GM23248 (cell line): ENCODE data around the gene EXOC6. TPM values are rescaled to one million over a fixed set of nuclear protein-coding genes. Genes with fewer than 3 reads are reported as not detected.
A peak's percentile ranks its signal among the peaks of the same experiment; 100 is the strongest.

Experiments used
- DNase-seq: peaks from one replicate; pipeline ENCODE4 v3.0.0-alpha.2; 2015
- H2AFZ ChIP-seq: fragments of 200-600 bp; sonication (generic); 2 replicates; pipeline ENCODE4 v1.6.1; 2016; ENCODE audit warnings: antibody characterized with exemption
- H3F3A ChIP-seq: fragments of 200-600 bp; sonication (generic); 2 replicates; pipeline ENCODE4 v1.6.1; 2016; ENCODE audit warnings: mild to moderate bottlenecking, antibody characterized with exemption, mixed run types; ENCODE audit not compliant: insufficient read depth
- H3K27ac ChIP-seq: fragments of 200-600 bp; sonication (generic); 2 replicates; pipeline ENCODE4 v1.5.1; 2016; ENCODE audit warnings: mild to moderate bottlenecking
- H3K27me3 ChIP-seq: fragments of 200-600 bp; sonication (generic); replicated peaks from 2 replicates; pipeline ENCODE4 v1.6.1; 2016; ENCODE audit warnings: mild to moderate bottlenecking; ENCODE audit not compliant: insufficient read depth
- H3K36me3 ChIP-seq: fragments of 200-600 bp; sonication (generic); 2 replicates; pipeline ENCODE4 v1.6.1; 2016; ENCODE audit warnings: low read depth, mild to moderate bottlenecking
- H3K4me1 ChIP-seq: fragments of 200-600 bp; sonication (generic); 2 replicates; pipeline ENCODE4 v1.6.1; 2016; ENCODE audit warnings: mild to moderate bottlenecking; ENCODE audit not compliant: insufficient read depth
- H3K4me2 ChIP-seq: fragments of 200-600 bp; sonication (generic); one replicate; pipeline ENCODE4 v1.6.1; 2016; ENCODE audit warnings: mild to moderate bottlenecking; ENCODE audit not compliant: unreplicated experiment
- H3K4me3 ChIP-seq: fragments of 200-600 bp; sonication (generic); 2 replicates; pipeline ENCODE4 v1.5.1; 2016; ENCODE audit warnings: mild to moderate bottlenecking
- H3K79me2 ChIP-seq: fragments of 200-600 bp; sonication (generic); 2 replicates; pipeline ENCODE4 v1.6.1; 2016; ENCODE audit warnings: mild to moderate bottlenecking; ENCODE audit not compliant: insufficient read depth
- H3K9ac ChIP-seq: fragments of 200-600 bp; sonication (generic); 2 replicates; pipeline ENCODE4 v1.6.1; 2016; ENCODE audit warnings: mild to moderate bottlenecking
- H3K9me2 ChIP-seq: fragments of 200-600 bp; sonication (generic); 2 replicates; pipeline ENCODE4 v1.6.1; 2016; ENCODE audit warnings: mixed run types, mild to moderate bottlenecking, moderate library complexity; ENCODE audit not compliant: insufficient read depth
- H3K9me3 ChIP-seq: fragments of 200-600 bp; sonication (generic); one replicate; pipeline ENCODE4 v1.6.1; 2017; ENCODE audit warnings: low read depth
- H4K20me1 ChIP-seq: fragments of 200-600 bp; sonication (generic); 2 replicates; pipeline ENCODE4 v1.6.0; 2016; ENCODE audit not compliant: insufficient read depth
- EZH2 ChIP-seq: fragments of 200-600 bp; sonication (generic); IDR thresholded peaks from 2 replicates; pipeline ENCODE4 v1.6.1; 2018; ENCODE audit warnings: antibody characterized with exemption, mild to moderate bottlenecking; ENCODE audit not compliant: insufficient read depth, poor library complexity, severe bottlenecking
- EZH2phosphoT487 ChIP-seq: fragments of 200-600 bp; sonication (generic); IDR thresholded peaks from 2 replicates; pipeline ENCODE4 v1.6.1; 2018; ENCODE audit warnings: antibody characterized with exemption, moderate library complexity, mild to moderate bottlenecking, low read depth; ENCODE audit not compliant: insufficient read depth
- WGBS, 2 experiments: methylation state at CpG; one replicate each; pipeline ENCODE4 v1.1.6; 2015 to 2017; ENCODE audit warnings: low lambda C conversion rate in 2 of 2, low coverage in 1 of 2; ENCODE audit errors: missing lambda C conversion rate in 2 of 2; 5-methylcytosine and 5-hydroxymethylcytosine counted together
- in situ Hi-C: fragments of 300-500 bp; cut with MboI; formaldehyde crosslinking; loops from 2 replicates; pipeline ENCODE4 v1.15.0; 2020
- polyA plus RNA-seq: library from polyadenylated mRNA; unstranded; fragments of >200 nt; fragmentation: Nextera tagmentation; extraction: Ambion mirVana; gene quantifications from 2 replicates; pipeline ENCODE4 v1.2.1, GENCODE V29; 2016
- total RNA-seq: library from RNA; depleted of rRNA; stranded (reverse); fragments of >200 nt; shearing (Covaris generic); gene quantifications from 2 replicates; pipeline ENCODE4 v1.2.3, GENCODE V29; 2014

The EXOC6 gene
- total and polyA plus RNA-seq, 2 experiments from 2014 or later, result 2.0 to 3.4 TPM

- Histone ChIP-seq H3K36me3 (no peaks in the 10 kb centered on the region), H3K27me3 (no peaks in the 10 kb centered on the region), H3K9me3 (no peaks in the 10 kb centered on the region), H3K4me3 (no peak overlapping the region), H3K9me2 (no peaks in the 10 kb centered on the region), H3K27ac (no peak overlapping the region), H4K20me1 (no peaks in the 10 kb centered on the region), H3K4me1 (no peaks in the 10 kb centered on the region; the same call in 1 of the 2 replicates), H3K4me2 (no peak overlapping the region), H2AFZ (no peak overlapping the region), H3K79me2 (no peaks in the 10 kb centered on the region), H3F3A (no peaks in the 10 kb centered on the region), H3K9ac (no peak overlapping the region)
- in situ Hi-C loops, result no loop called here
- TF ChIP-seq EZH2phosphoT487, result no peak
- no peak for TF ChIP-seq EZH2
- 81% methylated on average over 3 of the region's 3 CpGs for WGBS, 2 experiments
- DNase-seq, result no peak
Measured at GRCh38 chr10:92846344-92846743, 2.0 kb upstream of the EXOC6 start.

- no peaks in the 10 kb centered on the region for H3F3A ChIP-seq
- no peaks in the 10 kb centered on the region for H3K9me3 ChIP-seq
- TF ChIP-seq EZH2, result no peak
- no peak overlapping the region for H3K4me3 ChIP-seq
- H3K4me2 ChIP-seq, result no peak overlapping the region
- no peak overlapping the region for H3K9ac ChIP-seq
- no peaks in the 10 kb centered on the region for H3K79me2 ChIP-seq
- no peaks in the 10 kb centered on the region for H3K9me2 ChIP-seq
- DNase-seq, result no peak
- no peaks in the 10 kb centered on the region; the same call in 1 of the 2 replicates for H3K4me1 ChIP-seq
- 78 to 91% methylated on average over 2 of the region's 2 CpGs for WGBS, 2 experiments
- H3K27me3 ChIP-seq, result no peaks in the 10 kb centered on the region
- no peaks in the 10 kb centered on the region for H4K20me1 ChIP-seq
- H2AFZ ChIP-seq, result no peak overlapping the region
- in situ Hi-C loops, result no loop called here
- H3K27ac ChIP-seq, result no peak overlapping the region
- no peaks in the 10 kb centered on the region for H3K36me3 ChIP-seq
Measured at GRCh38 chr10:92846854-92847201, 1.5 kb upstream of the EXOC6 start.

GRCh38 chr10:92847202-92847864, 987 bp upstream of the EXOC6 start:
- DNase-seq, result peak; percentile 3
- H3F3A ChIP-seq, result no peaks in the 10 kb centered on the region
- H3K4me1 ChIP-seq, result no peaks in the 10 kb centered on the region; the same call in 1 of the 2 replicates
- no peaks in the 10 kb centered on the region for H3K9me3 ChIP-seq
- no peak overlapping the region for H3K4me2 ChIP-seq
- peak overlapping the region; percentile 98; the same call in 1 of the 2 replicates for H2AFZ ChIP-seq
- H3K4me3 ChIP-seq, result no peak overlapping the region
- no peaks in the 10 kb centered on the region for H3K9me2 ChIP-seq
- H3K27ac ChIP-seq, result no peak overlapping the region
- H3K27me3 ChIP-seq, result no peaks in the 10 kb centered on the region
- WGBS, 2 experiments, result 67 to 68% methylated on average over 4 of the region's 4 CpGs
- no peaks in the 10 kb centered on the region for H3K79me2 ChIP-seq
- no peaks in the 10 kb centered on the region for H4K20me1 ChIP-seq
- H3K9ac ChIP-seq, result no peak overlapping the region
- in situ Hi-C loops, result no loop called here
- TF ChIP-seq EZH2, result no peak
- no peak for TF ChIP-seq EZH2phosphoT487
- H3K36me3 ChIP-seq, result no peaks in the 10 kb centered on the region

- no peaks in the 10 kb centered on the region for H3K9me3 ChIP-seq
- 1 to 6% methylated on average over 15 to 19 of the region's 32 CpGs for WGBS, 2 experiments
- H3K4me3 ChIP-seq, result peak overlapping the region; percentile 95
- H3K9ac ChIP-seq, result peak overlapping the region; percentile 58
- no peaks in the 10 kb centered on the region; the same call in 1 of the 2 replicates for H3K4me1 ChIP-seq
- no peak overlapping the region for H3K27ac ChIP-seq
- no peaks in the 10 kb centered on the region for H3K27me3 ChIP-seq
- no peak for DNase-seq
- in situ Hi-C loops, result no loop called here
- no peaks in the 10 kb centered on the region for H3K79me2 ChIP-seq
- H3K9me2 ChIP-seq, result no peaks in the 10 kb centered on the region
- H3K36me3 ChIP-seq, result no peaks in the 10 kb centered on the region
- no peaks in the 10 kb centered on the region for H4K20me1 ChIP-seq
- peak overlapping the region; percentile 88 for H3K4me2 ChIP-seq
- no peaks in the 10 kb centered on the region for H3F3A ChIP-seq
- H2AFZ ChIP-seq, result peak overlapping the region; percentile 98
- TF ChIP-seq EZH2phosphoT487 (no peak), EZH2 (no peak)
Measured at GRCh38 chr10:92848037-92848440, 281 bp upstream of the EXOC6 start.

GRCh38 chr10:92849234-92849525, 860 bp downstream of the EXOC6 start:
- Histone ChIP-seq H3K36me3 (no peaks in the 10 kb centered on the region), H3K9me3 (no peaks in the 10 kb centered on the region), H3K4me3 (peak overlapping the region; percentile 95), H3K27ac (no peak overlapping the region), H3K4me2 (peak overlapping the region; percentile 83), H3F3A (no peaks in the 10 kb centered on the region), H3K27me3 (no peaks in the 10 kb centered on the region), H3K79me2 (no peaks in the 10 kb centered on the region), H3K9ac (peak overlapping the region; percentile 67), H2AFZ (peak overlapping the region; percentile 98), H3K4me1 (no peaks in the 10 kb centered on the region; the same call in 1 of the 2 replicates), H3K9me2 (no peaks in the 10 kb centered on the region), H4K20me1 (no peaks in the 10 kb centered on the region)
- peak; percentile 53 for DNase-seq
- in situ Hi-C loops, result no loop called here
- no peak for TF ChIP-seq EZH2phosphoT487
- no peak for TF ChIP-seq EZH2
- 1 to 3% methylated on average over 7 of the region's 7 CpGs for WGBS, 2 experiments
